ENCODE data around the gene CRLF1. TPM values are rescaled to one million over a fixed set of nuclear protein-coding genes. Genes with fewer than 3 reads are reported as not detected.
A peak's percentile ranks its signal among the peaks of the same experiment; 100 is the strongest.
"Not testable (repeated sequence)": the region's sequence is repeated elsewhere in the genome, so short reads cannot be mapped to it uniquely, and the experiment has no call there.

The CRLF1 gene
- total and polyA plus RNA-seq, 5 donors = 7.2 to 79.6 (median 39.4) TPM

DNA sequence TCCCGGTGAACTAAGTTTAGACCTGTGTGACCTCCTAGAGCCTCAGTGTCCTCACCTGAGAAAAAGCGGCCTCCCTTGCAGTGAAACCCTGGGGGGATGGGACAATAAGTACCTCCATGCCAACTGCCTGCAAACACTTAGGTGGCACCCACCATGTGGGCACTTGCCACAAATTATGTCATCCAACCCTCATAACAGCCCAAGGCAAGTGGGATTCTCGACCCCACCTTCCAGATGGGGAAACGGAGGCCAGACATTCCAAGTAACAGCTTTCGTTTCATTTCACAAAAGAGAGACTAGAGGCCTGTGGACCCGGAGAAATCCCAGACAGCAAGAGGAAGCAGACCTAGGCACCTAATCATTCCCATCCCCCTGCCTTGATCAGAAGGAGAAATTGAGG is 11.1 kb downstream of the CRLF1 start:
- no peak overlapping the region for H3K4me3 ChIP-seq (ENCODE audit: low read length)
- no peaks in the 10 kb centered on the region for H3K27me3 ChIP-seq (ENCODE audit: control insufficient read depth, insufficient read depth)
- 72% methylated on average over 6 of the region's 6 CpGs for WGBS
- DNase-seq (peak in 1 of 3 donors; percentile 16), ATAC-seq (no peak)
- H3K4me1 ChIP-seq (ENCODE audit: control insufficient read depth, insufficient read depth, low read length) = no peaks in the 10 kb centered on the region
- no peaks in the 10 kb centered on the region for H3K9me3 ChIP-seq (ENCODE audit: control insufficient read depth, low read length)
- H3K27ac ChIP-seq (ENCODE audit: low read length) = no peak overlapping the region
- intact Hi-C loops (cut with DNase I) = loop anchor here in 3 of 4 donors (5.0 to 10.0 kb wide), 2 partner anchors 79 to 82 kb away; no protein-coding TSS in a partner anchor

DNA sequence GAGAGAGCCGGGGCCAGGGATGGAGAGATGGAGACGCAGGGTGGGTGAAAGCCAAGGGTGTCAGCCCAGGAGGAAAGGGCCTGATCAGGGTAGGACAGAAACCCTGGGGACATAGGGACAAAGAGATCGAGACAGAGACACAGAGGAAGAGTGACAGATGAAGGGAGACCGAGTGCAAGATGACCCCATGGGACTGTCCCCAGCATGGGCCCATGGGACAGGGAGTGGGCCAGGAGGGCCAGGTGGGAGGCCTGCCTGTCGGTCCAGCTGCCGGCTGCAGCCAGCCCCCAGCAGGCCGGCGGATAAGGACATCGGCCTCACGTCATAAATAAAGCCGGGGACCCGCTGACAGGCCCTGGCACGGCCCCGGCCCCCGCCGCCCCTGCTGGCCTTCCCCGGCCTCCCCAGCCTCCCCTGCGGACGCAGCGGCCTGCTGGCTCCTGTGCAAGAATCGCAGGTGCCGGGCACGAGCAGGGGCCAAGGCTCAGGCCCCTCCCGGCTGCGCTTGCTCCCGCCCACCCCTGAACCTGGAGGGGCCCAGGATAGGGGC is 11.7 kb downstream of the CRLF1 start:
- 15% methylated on average over 26 of the region's 26 CpGs for WGBS
- no peak overlapping the region for H3K27ac ChIP-seq (ENCODE audit: low read length)
- peaks cover under 1% of the 10 kb centered on the region for H3K4me1 ChIP-seq (ENCODE audit: control insufficient read depth, insufficient read depth, low read length)
- H3K4me3 ChIP-seq (ENCODE audit: low read length) = peak overlapping the region; percentile 8
- ATAC-seq (peak in 1 of 2 donors; percentile 6), DNase-seq (peak in 2 of 3 donors; percentile 68 to 69)
- no peaks in the 10 kb centered on the region for H3K27me3 ChIP-seq (ENCODE audit: control insufficient read depth, insufficient read depth)
- intact Hi-C loops (cut with DNase I) = loop anchor here (5.0 to 10.0 kb wide), 3 partner anchors 80 to 252 kb away; no protein-coding TSS in a partner anchor
- no peaks in the 10 kb centered on the region for H3K9me3 ChIP-seq (ENCODE audit: control insufficient read depth, low read length)

DNA sequence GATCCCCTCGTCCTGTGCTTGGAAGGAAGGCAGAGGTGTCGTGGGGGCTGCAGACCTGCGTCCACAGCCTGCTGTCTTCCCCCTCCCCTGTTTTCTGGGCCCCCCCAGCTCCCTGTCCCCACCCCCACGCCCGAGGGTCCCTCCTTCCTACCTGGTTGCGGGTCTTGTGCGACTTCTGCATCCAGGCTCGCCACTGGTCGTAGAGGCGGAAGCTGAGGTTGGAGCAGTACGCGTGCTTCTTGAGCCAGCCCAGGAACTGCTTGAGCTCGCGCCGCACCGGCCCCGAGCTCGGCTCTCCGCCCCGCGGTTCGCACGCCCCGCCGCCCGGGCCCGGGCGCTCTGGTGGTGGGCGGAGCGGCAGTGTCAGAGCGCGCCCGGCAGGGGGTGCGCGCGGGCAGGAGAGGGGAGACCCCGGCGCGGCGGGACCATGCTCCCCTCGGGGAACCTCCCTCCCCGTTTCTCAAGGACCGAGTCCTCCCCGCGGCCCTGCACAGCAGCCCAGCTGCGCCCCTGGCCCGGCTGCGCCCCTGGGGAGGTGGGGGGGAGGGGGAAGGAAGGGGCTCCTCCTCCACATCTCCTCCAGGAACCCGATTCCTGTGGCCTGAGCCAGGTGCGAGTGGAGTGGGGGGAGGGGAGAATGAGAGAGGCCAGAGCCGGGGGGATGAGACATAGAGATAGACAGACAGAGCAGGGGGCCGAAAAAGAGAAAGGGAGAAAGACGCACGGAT is 12.3 kb downstream of the CRLF1 start:
- peaks cover 2% of the 10 kb centered on the region for H3K4me1 ChIP-seq (ENCODE audit: control insufficient read depth, insufficient read depth, low read length)
- H3K27ac ChIP-seq (ENCODE audit: low read length) = no peak overlapping the region
- no peaks in the 10 kb centered on the region for H3K27me3 ChIP-seq (ENCODE audit: control insufficient read depth, insufficient read depth)
- WGBS = 2% methylated on average over 54 of the region's 54 CpGs
- H3K9me3 ChIP-seq (ENCODE audit: control insufficient read depth, low read length) = no peaks in the 10 kb centered on the region
- peak; percentile 68 to 70 for ATAC-seq
- intact Hi-C loops (cut with DNase I) = loop anchor here (5.0 to 10.0 kb wide), 2 partner anchors 81 to 253 kb away; no protein-coding TSS in a partner anchor
- DNase-seq = peak; percentile 79 to 92 (median 92)
- peak overlapping the region; percentile 8 for H3K4me3 ChIP-seq (ENCODE audit: low read length)

DNA sequence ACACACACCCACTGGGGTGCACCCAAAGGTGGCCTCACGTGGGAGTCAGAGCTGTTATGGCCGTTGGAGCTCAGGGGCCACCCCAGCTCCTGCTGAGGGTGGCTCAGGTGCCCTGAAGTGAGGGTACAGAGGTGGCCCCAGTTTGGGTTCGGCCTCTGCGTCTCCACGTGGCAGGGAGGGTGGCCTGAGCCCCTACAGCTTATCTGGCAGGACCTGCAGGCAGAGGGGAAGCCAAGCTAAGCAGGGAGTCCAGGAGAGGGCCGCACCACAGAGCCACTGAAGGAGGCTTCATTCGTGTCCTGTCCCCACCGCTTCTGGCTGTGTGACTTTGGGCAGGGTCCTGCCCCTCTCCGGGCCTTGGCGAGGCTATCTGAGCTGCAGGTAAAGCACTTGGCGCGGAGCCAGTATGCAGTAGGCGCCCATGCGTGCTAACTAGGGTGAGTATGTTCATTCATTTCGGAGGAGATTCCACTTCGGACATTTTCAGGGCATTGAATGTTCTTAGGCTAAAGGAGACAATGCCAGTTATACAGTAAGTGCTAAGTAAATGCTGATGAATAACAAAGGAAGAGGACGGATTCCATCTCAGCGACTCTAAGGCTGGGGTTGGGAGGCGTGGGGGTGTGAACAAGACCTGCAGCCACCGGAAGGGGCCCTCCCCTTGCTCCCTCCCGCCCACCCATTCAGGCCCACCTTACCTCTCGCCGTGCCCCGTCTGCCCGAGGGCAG is 13.1 kb downstream of the CRLF1 start:
- Histone ChIP-seq H3K27ac (ENCODE audit: low read length) (no peak overlapping the region), H3K4me1 (ENCODE audit: control insufficient read depth, insufficient read depth, low read length) (peaks cover 2% of the 10 kb centered on the region), H3K9me3 (ENCODE audit: control insufficient read depth, low read length) (no peaks in the 10 kb centered on the region), H3K4me3 (ENCODE audit: low read length) (no peak overlapping the region), H3K27me3 (ENCODE audit: control insufficient read depth, insufficient read depth) (no peaks in the 10 kb centered on the region)
- ATAC-seq (no peak), DNase-seq (peak in 2 of 3 donors; percentile 69 to 72)
- intact Hi-C loops (cut with DNase I) = loop anchor here (5.0 to 10.0 kb wide), 2 partner anchors 81 to 254 kb away; no protein-coding TSS in a partner anchor
- whole genome bisulfite sequencing = 32% methylated on average over 25 of the region's 25 CpGs

DNA sequence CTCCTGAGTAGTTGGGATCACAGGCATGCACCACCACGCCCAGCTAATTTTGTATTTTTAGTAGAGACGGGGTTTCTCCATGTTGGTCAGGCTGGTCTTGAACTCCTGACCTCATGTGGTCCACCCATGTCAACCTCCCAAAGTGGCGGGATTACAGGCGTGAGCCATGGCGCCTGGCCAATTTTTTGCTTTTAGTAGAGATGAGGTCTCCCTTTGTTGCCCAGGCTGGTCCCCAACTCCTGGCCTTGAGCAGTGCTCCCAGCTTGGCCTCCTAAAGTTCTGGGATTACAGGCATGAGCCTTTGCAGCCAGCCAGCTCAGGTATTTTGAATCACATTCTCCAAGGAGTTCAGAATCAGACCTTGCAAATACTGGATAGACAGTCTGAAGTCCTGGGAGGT is 13.9 kb downstream of the CRLF1 start:
- WGBS = 80% methylated on average over 5 of the region's 5 CpGs
- not testable (repeated sequence) for H3K9me3 ChIP-seq (ENCODE audit: control insufficient read depth, low read length); H3K27me3 ChIP-seq (ENCODE audit: control insufficient read depth, insufficient read depth); H3K4me1 ChIP-seq (ENCODE audit: control insufficient read depth, insufficient read depth, low read length); H3K4me3 ChIP-seq (ENCODE audit: low read length); H3K27ac ChIP-seq (ENCODE audit: low read length); ATAC-seq
- DNase-seq = peak in 1 of 3 donors; percentile 33
- intact Hi-C loops (cut with DNase I) = loop anchor here (5.0 to 10.0 kb wide), 2 partner anchors 82 to 255 kb away; no protein-coding TSS in a partner anchor

DNA sequence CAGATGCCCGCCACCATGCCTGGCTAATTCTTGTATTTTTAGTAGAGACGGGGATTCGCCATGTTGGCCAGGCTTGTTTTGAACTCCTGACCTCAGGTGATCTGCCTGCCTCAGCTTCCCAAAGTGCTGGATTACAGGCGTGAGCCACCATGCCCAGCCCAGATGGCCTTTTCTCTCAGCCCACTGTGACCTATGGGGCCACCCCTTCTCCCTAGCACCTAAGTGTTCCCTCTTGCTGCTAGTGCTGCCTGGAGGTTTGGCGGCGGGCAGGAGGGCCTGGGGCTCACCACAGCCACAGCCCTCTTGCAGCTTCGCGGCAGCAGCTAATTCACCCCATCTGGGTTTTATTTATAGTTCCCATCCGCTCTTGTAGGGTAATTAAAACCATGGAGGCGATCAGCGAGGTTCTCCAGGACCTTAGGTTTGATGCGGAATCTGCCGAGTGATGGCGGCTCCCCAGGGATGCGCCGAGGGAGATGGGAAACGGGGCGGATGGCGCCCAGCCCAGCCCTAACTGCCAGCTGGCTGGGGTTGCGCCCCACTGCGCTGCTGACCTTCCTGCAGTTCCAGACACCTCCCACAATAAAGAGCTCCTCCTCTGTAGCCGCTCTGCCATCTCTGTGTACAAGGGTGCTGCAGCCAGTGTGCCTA is 14.7 kb downstream of the CRLF1 start:
- no peak for ATAC-seq
- no peaks in the 10 kb centered on the region for H3K9me3 ChIP-seq (ENCODE audit: control insufficient read depth, low read length)
- H3K27ac ChIP-seq (ENCODE audit: low read length) = no peak overlapping the region
- 92% methylated on average over 22 of the region's 22 CpGs for WGBS
- H3K4me1 ChIP-seq (ENCODE audit: control insufficient read depth, insufficient read depth, low read length) = peaks cover 5% of the 10 kb centered on the region
- intact Hi-C loops (cut with DNase I) = loop anchor here (5.0 to 10.0 kb wide), 2 partner anchors 83 to 255 kb away; no protein-coding TSS in a partner anchor
- DNase-seq = peak in 1 of 3 donors; percentile 41
- H3K4me3 ChIP-seq (ENCODE audit: low read length) = no peak overlapping the region
- H3K27me3 ChIP-seq (ENCODE audit: control insufficient read depth, insufficient read depth) = no peaks in the 10 kb centered on the region

DNA sequence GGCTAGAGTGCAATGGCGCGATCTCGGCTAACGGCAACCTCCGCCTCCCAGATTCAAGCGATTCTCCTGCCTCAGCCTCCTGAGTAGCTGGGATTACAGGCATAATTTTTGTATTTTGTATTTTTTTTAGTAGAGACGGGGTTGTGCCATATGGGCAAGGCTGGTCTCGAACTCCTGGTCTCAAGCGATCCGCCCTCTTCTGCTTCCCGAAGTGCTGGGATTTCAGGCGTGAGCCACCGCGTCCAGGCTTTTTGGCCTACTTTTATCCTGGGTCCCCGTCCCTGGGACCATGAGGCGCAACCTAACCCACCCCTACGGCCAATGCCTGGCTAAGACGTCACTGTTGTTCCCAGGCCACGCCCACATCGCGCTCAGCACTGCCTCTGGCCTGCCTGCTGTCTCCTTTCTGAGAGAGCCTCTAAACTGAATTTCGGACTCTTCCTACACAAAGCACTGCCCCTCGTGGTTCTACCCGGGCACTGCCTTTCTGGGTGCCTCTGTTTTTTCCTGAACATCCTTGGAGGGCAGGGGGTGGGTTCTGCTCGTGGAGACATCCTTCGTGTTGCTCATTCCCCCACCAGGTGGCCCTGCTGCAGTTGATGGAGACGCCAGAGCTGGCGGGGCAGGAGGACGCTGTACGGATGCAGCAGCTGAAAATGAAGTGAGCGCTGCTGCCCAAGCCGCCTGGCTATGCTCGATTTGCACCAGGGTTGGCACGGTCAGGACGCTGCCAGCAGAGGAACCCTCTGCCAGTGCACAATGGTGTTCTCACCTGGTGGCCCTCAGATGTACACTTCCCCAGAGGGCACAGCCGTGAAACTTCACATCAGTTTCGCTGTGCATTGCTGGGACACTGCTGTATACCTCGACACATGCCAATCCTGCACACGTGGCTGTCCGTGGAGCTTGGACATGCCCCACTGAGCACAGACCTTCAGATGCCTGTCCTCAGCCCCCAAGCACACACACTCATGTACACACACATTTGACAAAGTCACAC is 16.0 kb downstream of the CRLF1 start:
- Histone ChIP-seq H3K4me1 (ENCODE audit: control insufficient read depth, insufficient read depth, low read length) (peaks cover 5% of the 10 kb centered on the region), H3K27me3 (ENCODE audit: control insufficient read depth, insufficient read depth) (no peaks in the 10 kb centered on the region), H3K27ac (ENCODE audit: low read length) (no peak overlapping the region), H3K9me3 (ENCODE audit: control insufficient read depth, low read length) (no peaks in the 10 kb centered on the region), H3K4me3 (ENCODE audit: low read length) (no peak overlapping the region)
- 75% methylated on average over 40 of the region's 40 CpGs for WGBS
- DNase-seq = peak in 2 of 3 donors; percentile 76 to 78
- ATAC-seq = no peak
- intact Hi-C loops (cut with DNase I) = loop anchor here (5.0 to 10.0 kb wide), 2 partner anchors 84 to 257 kb away; no protein-coding TSS in a partner anchor

DNA sequence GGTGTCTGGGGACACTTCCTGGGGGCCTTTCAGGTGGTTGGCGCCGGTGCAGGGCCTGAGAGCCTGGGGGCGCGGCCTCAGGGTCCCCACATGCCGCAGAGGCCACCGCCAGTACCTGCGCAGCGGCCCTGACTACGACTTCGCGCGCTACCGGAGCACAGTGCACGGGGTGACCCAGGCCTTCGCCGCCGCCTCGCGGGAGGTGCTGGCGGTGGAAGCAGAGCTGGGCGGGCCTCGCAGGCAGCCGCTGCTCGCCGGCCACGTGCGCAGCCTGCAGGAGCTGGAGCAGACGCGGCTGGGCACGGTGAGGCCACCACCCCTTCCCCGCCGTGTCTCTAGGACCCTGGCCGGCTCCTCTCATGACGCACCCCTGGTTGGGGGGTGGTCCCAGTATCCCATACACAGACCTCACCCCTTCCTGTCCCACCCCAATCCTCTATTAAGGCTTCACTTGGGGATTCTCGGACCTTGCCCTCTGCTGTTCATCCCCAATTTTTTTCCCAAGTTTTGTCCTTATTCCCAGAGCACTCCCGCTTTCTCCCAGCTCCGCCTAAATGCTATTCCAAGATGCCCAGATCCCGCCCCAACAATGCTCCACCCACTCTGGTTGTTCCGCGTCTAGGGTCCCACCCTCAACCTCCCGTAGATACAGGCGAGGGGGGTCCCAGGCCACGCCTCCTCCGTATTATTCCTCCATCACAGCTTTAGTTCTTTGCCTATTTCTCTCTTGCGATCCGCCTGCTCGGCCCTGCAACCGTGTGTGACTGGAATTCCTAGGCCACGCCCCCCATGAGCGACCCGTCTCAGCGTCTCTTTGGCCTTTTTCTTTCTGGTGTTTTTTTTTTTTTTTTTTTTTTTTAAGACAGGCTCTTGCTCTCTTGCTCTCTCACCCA is 17.0 kb downstream of the CRLF1 start:
- peak; percentile 68 to 70 for ATAC-seq
- Histone ChIP-seq H3K4me3 (ENCODE audit: low read length) (peak overlapping the region; percentile 51), H3K27ac (ENCODE audit: low read length) (peak overlapping the region; percentile 76), H3K4me1 (ENCODE audit: control insufficient read depth, insufficient read depth, low read length) (peaks cover 5% of the 10 kb centered on the region), H3K9me3 (ENCODE audit: control insufficient read depth, low read length) (no peaks in the 10 kb centered on the region), H3K27me3 (ENCODE audit: control insufficient read depth, insufficient read depth) (no peaks in the 10 kb centered on the region)
- intact Hi-C loops (cut with DNase I) = loop anchor here (5.0 to 10.0 kb wide), 3 partner anchors 85 to 258 kb away; no protein-coding TSS in a partner anchor
- whole genome bisulfite sequencing = 10% methylated on average over 52 of the region's 52 CpGs
- DNase-seq = peak; percentile 75 to 88 (median 87)

All from right cardiac atrium (tissue), 5 donors.